HEK293T (cell line): ENCODE data around the gene GABRA6.

Experiments
- ARNT ChIP-seq: fragments of 450-650 bp; IDR thresholded peaks from 2 replicates; pipeline ENCODE4 v1.6.1; 2017; ENCODE audit warnings: mild to moderate bottlenecking
- FOXA1 ChIP-seq: fragments of 450-650 bp; IDR thresholded peaks from 2 replicates; pipeline ENCODE4 v1.6.1; 2016; ENCODE audit warnings: mild to moderate bottlenecking
- FOXK2 ChIP-seq: fragments of 450-650 bp; IDR thresholded peaks from 2 replicates; pipeline ENCODE4 v1.6.1; 2016; ENCODE audit warnings: mild to moderate bottlenecking
- FOXM1 ChIP-seq: fragments of 450-650 bp; IDR thresholded peaks from 2 replicates; pipeline ENCODE4 v1.6.1; 2017; ENCODE audit warnings: mild to moderate bottlenecking, borderline replicate concordance

DNA sequence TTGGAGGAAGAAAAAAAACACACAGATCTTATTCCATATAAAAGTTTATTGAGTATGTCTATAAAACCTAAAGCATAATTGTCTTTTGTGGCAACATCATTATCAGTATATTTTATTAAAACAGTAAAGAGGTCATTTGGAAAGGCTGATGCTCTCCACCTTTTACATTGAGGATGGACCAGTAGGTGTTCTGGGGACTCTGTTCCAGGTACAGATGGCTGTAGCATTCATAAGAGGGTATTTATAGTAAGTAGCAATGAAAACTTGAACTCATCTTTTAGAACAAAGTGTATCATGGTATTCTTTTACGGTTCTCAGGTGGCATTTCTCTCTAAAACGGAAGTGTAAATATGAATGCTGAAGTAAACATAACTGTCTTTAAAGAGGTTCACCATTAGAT lies 1.8 kb downstream of the GABRA6 start:
- no peak for TF ChIP-seq FOXK2
- no peak for TF ChIP-seq FOXM1
- no peak for TF ChIP-seq FOXA1
- TF ChIP-seq ARNT, result no peak
